ENCODE data around the gene ZNF266. TPM values are rescaled to one million over a fixed set of nuclear protein-coding genes. Genes with fewer than 3 reads are reported as not detected.

ZNF266 gene
- total and polyA plus RNA-seq, 2 donors (not counting 3 experiments of a cell fraction or from before 2014, with no cell fraction given) = 16.7 TPM

DNA sequence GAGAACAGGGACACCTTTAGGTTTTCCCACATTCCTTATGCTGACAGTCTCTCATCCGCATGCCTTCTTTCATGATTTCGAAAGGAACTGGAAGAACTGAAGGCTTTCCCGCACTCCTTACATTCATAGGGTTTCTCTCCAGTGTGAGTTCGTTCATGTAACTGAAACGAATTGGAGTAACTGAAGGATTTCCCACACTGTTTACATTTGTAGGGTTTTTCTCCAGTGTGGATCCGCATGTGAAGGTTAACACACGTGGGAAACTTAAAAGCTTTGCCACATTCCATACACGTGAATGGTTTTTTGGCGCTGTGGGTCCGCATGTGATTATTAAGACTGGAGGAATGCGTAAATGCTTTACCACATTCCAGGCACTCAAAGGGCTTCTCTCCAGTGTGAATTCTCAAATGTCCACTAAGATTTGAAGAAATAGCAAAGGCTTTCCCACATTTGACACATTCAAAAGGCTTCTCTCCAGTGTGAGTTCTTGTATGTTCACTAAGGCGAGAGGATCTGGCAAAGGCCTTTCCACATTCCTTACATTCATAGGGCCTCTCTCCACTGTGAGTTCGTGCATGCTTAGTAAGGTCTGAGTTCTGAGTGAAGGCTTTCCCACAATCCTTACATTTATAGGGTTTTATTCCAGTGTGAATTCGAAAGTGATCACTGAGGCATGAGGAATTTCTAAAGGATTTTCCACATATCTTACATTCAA, 22.0 kb downstream of the ZNF266 start:
- Histone ChIP-seq H3K27ac (ENCODE audit: insufficient read depth, low read depth, low read length) (no peak overlapping the region), H3K79me2 (ENCODE audit: control insufficient read depth, insufficient read depth, low read length) (no peaks in the 10 kb centered on the region), H4K20me1 (replicated peaks; ENCODE audit: control insufficient read depth, extremely low read depth, insufficient read depth, low read length) (no peaks in the 10 kb centered on the region), H3K36me3 (ENCODE audit: control insufficient read depth in 2 of 2, extremely low read depth in 1 of 2, insufficient read depth in 2 of 2, low read length in 2 of 2) (peaks cover 16 to 22% of the 10 kb centered on the region in 2 experiments), H3K9me3 (replicated peaks; ENCODE audit: control insufficient read depth, insufficient read depth, low read length) (peaks cover 28% of the 10 kb centered on the region), H3K9ac (replicated peaks; ENCODE audit: extremely low read depth, insufficient read depth, low read length) (no peak overlapping the region), H3K4me1 (ENCODE audit: control insufficient read depth, extremely low read depth, insufficient read depth, low read length) (no peaks in the 10 kb centered on the region), H3K4me3 (replicated peaks in 1 of 3; ENCODE audit: insufficient read depth in 1 of 3, low read depth in 1 of 3, low read length in 3 of 3) (no peak overlapping the region), H2AFZ (ENCODE audit: low read depth, low read length) (no peak overlapping the region), H3K9me1 (replicated peaks; ENCODE audit: control insufficient read depth, extremely low read depth, insufficient read depth, low read length) (no peaks in the 10 kb centered on the region), H3K4me2 (ENCODE audit: insufficient read depth, low read length) (no peak overlapping the region), H3K27me3 (ENCODE audit: control insufficient read depth in 2 of 2, insufficient read depth in 2 of 2, low read length in 2 of 2) (no peaks in the 10 kb centered on the region)
- ChIA-PET POLR2A (no interaction called here), CTCF (no interaction called here)
- BruUV-seq (replicated peaks) = no TSS peak
- DNase-seq (ENCODE audit: low read depth, low spot score) (no peak), FAIRE-seq (no peak)
- intact Hi-C loops (cut with micrococcal nuclease) = no loop called here
- no peak for TF ChIP-seq POLR2AphosphoS5 (IDR thresholded peaks at IDR 0.05; ENCODE audit: insufficient read depth, low read depth, low read length)
- no peak for TF ChIP-seq JUN (IDR thresholded peaks at IDR 0.05; ENCODE audit: borderline replicate concordance, insufficient read depth, insufficient read length, low read depth)
- TF ChIP-seq EZH2 (IDR thresholded peaks at IDR 0.05; ENCODE audit: borderline replicate concordance, low read depth, low read length, severe bottlenecking) = no peak
- dilution Hi-C loops (cut with MboI; ENCODE audit: extremely low pct_ligation_motif_present, low sequenced_read_pairs) = no loop called here

DNA sequence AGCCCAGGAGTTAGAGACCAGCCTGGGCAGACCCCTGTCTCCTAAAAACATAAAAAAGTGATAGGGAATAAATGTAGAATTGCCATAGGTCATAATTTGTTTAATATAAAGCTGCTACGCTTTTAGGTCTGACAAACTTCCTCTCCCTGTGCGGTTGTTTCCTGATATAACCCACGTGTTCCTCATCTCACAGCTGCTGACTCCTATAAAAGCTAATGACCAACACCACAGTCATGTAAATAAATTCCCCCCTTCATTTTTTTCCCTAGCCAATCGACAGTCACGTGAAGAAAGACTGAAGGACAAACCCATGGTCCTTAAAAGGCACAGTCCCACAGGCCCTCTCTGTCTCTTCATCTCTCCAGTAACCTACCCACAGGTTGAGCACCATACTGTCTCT, 27.5 kb downstream of the ZNF266 start:
- dilution Hi-C loops (cut with MboI; ENCODE audit: extremely low pct_ligation_motif_present, low sequenced_read_pairs) = no loop called here

More for the DNA sequence above, 27.5 kb downstream of the ZNF266 start:
- Histone ChIP-seq H3K4me2 (ENCODE audit: insufficient read depth, low read length) (no peak overlapping the region), H2AFZ (ENCODE audit: low read depth, low read length) (no peak overlapping the region), H3K4me1 (ENCODE audit: control insufficient read depth, extremely low read depth, insufficient read depth, low read length) (no peaks in the 10 kb centered on the region), H3K79me2 (ENCODE audit: control insufficient read depth, insufficient read depth, low read length) (no peaks in the 10 kb centered on the region), H3K4me3 (replicated peaks in 1 of 3; ENCODE audit: insufficient read depth in 1 of 3, low read depth in 1 of 3, low read length in 3 of 3) (no peak overlapping the region), H4K20me1 (replicated peaks; ENCODE audit: control insufficient read depth, extremely low read depth, insufficient read depth, low read length) (no peaks in the 10 kb centered on the region), H3K9ac (replicated peaks; ENCODE audit: extremely low read depth, insufficient read depth, low read length) (no peak overlapping the region), H3K27ac (ENCODE audit: insufficient read depth, low read depth, low read length) (no peak overlapping the region), H3K27me3 (ENCODE audit: control insufficient read depth in 2 of 2, insufficient read depth in 2 of 2, low read length in 2 of 2) (no peaks in the 10 kb centered on the region), H3K9me1 (replicated peaks; ENCODE audit: control insufficient read depth, extremely low read depth, insufficient read depth, low read length) (no peaks in the 10 kb centered on the region), H3K36me3 (ENCODE audit: control insufficient read depth in 2 of 2, extremely low read depth in 1 of 2, insufficient read depth in 2 of 2, low read length in 2 of 2) (no peaks in the 10 kb centered on the region), H3K9me3 (replicated peaks; ENCODE audit: control insufficient read depth, insufficient read depth, low read length) (peaks cover 11% of the 10 kb centered on the region)
- ChIA-PET POLR2A (no interaction called here), CTCF (no interaction called here)
- intact Hi-C loops (cut with micrococcal nuclease) = no loop called here
- DNase-seq (ENCODE audit: low read depth, low spot score) = no peak
- no TSS peak for BruUV-seq (replicated peaks)
- FAIRE-seq = no peak
- no peak for TF ChIP-seq GATA2 (IDR thresholded peaks at IDR 0.05; ENCODE audit: insufficient read depth, insufficient read length, low read depth, low read length)
- no peak for TF ChIP-seq FOS (IDR thresholded peaks at IDR 0.05; ENCODE audit: borderline replicate concordance, insufficient read depth, low read length)

All from endothelial cell of umbilical vein (primary cell).